Fibroblast of mammary gland (primary cell): ENCODE data around the gene RAF1.

Experiments
- DNase-seq: peaks from one replicate; pipeline ENCODE4 v3.0.0-alpha.2; 2010; ENCODE audit warnings: low read depth
- H3K4me3 ChIP-seq: 2 replicates; pipeline ENCODE4 v1.5.1; 2011; ENCODE audit warnings: low read depth, mild to moderate bottlenecking, low read length, moderate library complexity; ENCODE audit not compliant: control insufficient read depth
- CTCF ChIP-seq: conservative IDR thresholded peaks from 2 replicates; pipeline ENCODE4 v1.5.1; 2011; ENCODE audit warnings: low read depth, low read length, inconsistent platforms; ENCODE audit not compliant: control insufficient read depth, insufficient read depth

The RAF1 gene

GRCh38 chr3:12663936-12664908, at the start of gene RAF1:
Gene RAF1 (minus strand): TSS chr3:12664117. CDS start chr3:12618721, 45,396 bp downstream.
- peak; percentile 97 for DNase-seq
- peak within 1 kb of the TSS; percentile 94 for H3K4me3 ChIP-seq
- no peak for TF ChIP-seq CTCF

- DNase-seq, result no peak
- no peak overlapping the region for H3K4me3 ChIP-seq
- no peak for TF ChIP-seq CTCF
These were observed 46.1 kb upstream of the RAF1 start for GRCh38 chr3:12710062-12710461.

- TF ChIP-seq CTCF, result no peak
- H3K4me3 ChIP-seq, result no peak overlapping the region
- DNase-seq, result no peak
These were observed 45.4 kb upstream of the RAF1 start for GRCh38 chr3:12709334-12709733.

- peak; percentile 86 for DNase-seq
- no peak overlapping the region for H3K4me3 ChIP-seq
- peak; percentile 40 for TF ChIP-seq CTCF
These were observed 44.8 kb upstream of the RAF1 start for GRCh38 chr3:12708584-12709192.

- DNase-seq, result peak; percentile 71
- no peak overlapping the region for H3K4me3 ChIP-seq
- no peak for TF ChIP-seq CTCF
These were observed 43.5 kb upstream of the RAF1 start for GRCh38 chr3:12707449-12707848.

- H3K4me3 ChIP-seq, result no peak overlapping the region
- peak; percentile 89 for TF ChIP-seq CTCF
- DNase-seq, result peak; percentile 79
These were observed 42.8 kb upstream of the RAF1 start for GRCh38 chr3:12706504-12707253.
